ENCODE data around the gene ALPK1.

DNA sequence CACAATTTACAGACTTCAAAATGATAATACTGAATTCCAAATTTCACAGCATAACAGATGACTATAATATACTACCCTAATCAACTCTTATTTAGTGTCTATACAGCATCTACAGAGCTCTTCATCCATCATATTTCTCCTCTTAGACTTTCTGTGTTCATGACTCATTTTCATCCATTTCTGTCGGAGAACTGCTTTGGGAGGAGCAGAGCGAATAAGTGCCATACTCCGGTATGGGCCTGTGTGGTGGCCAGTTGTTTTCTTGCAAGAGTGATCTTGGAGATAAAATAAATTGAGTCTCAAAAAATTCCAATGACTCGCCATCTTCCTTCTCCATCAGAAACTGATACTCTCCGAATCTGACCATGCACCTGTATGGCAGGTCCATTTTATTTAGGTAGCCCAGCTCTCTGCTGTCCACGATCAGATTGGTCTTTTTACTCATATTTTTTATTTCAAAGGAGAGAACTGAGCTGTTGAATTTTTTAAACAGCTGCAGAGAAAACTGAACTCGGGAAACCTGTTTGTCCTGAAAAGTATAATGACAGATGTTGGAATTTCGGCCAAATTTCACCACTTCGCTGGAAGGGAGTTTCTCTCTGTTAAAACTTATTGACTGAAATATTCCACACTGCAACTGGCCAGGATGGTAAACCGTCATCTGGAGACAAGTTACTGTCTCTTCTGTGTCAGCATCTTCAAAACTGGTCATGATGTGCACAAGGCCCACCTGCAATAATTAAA is 19.3 kb upstream of the ALPK1 start:
- no peak for TF ChIP-seq CTCF (IDR thresholded peaks at IDR 0.05)
- no peak for TF ChIP-seq EZH2 (IDR thresholded peaks at IDR 0.05; ENCODE audit: borderline replicate concordance, insufficient read depth, low read depth, low read length, poor library complexity, severe bottlenecking)
